Suppressor macrophage treated with lipopolysaccharide for 4 hours (primary cell): Measurements from ENCODE around the gene HS6ST1.

ENCODE experiments used
- DNase-seq: peaks from one replicate; pipeline ENCODE4 v3.0.0-alpha.2; 2020

Gene HS6ST1

GRCh38 chr2:128308889-128309279, 9.8 kb downstream of the HS6ST1 start:
- DNase-seq: no peak

GRCh38 chr2:128308284-128308731, 10.4 kb downstream of the HS6ST1 start:
- DNase-seq: no peak

- no peak for DNase-seq
Measured at GRCh38 chr2:128307595-128307994, 11.1 kb downstream of the HS6ST1 start.

GRCh38 chr2:128306931-128307460, 11.7 kb downstream of the HS6ST1 start:
- DNase-seq: no peak

GRCh38 chr2:128306081-128306930, 12.4 kb downstream of the HS6ST1 start:
- no peak for DNase-seq

- no peak for DNase-seq
Measured at GRCh38 chr2:128305555-128306080, 13.1 kb downstream of the HS6ST1 start.

GRCh38 chr2:128304715-128305554, 13.7 kb downstream of the HS6ST1 start:
- no peak for DNase-seq

GRCh38 chr2:128304330-128304714, 14.3 kb downstream of the HS6ST1 start:
- DNase-seq: no peak

- DNase-seq: no peak
Measured at GRCh38 chr2:128303911-128304310, 14.8 kb downstream of the HS6ST1 start.

- no peak for DNase-seq
Measured at GRCh38 chr2:128303095-128303791, 15.4 kb downstream of the HS6ST1 start.

GRCh38 chr2:128302744-128303067, 16.0 kb downstream of the HS6ST1 start:
- no peak for DNase-seq

- DNase-seq: no peak
Measured at GRCh38 chr2:128302011-128302743, 16.5 kb downstream of the HS6ST1 start.

GRCh38 chr2:128301501-128301966, 17.1 kb downstream of the HS6ST1 start:
- no peak for DNase-seq

- no peak for DNase-seq
Measured at GRCh38 chr2:128301021-128301420, 17.6 kb downstream of the HS6ST1 start.

- no peak for DNase-seq
Measured at GRCh38 chr2:128300151-128301020, 18.3 kb downstream of the HS6ST1 start.

- no peak for DNase-seq
Measured at GRCh38 chr2:128299628-128300027, 19.0 kb downstream of the HS6ST1 start.

GRCh38 chr2:128298846-128299507, 19.7 kb downstream of the HS6ST1 start:
- DNase-seq: no peak

- no peak for DNase-seq
Measured at GRCh38 chr2:128298286-128298685, 20.4 kb downstream of the HS6ST1 start.

GRCh38 chr2:128293870-128294455, 24.7 kb downstream of the HS6ST1 start:
- no peak for DNase-seq

- DNase-seq: no peak
Measured at GRCh38 chr2:128293426-128293755, 25.3 kb downstream of the HS6ST1 start.
